T-helper 1 cell treated with Interleukin-12 subunit alpha and Interleukin-12 subunit beta and Interleukin-4 antibody, amounts not matched to agents 30 ng/mL and 1 ng/mL, for 36 hours (primary cell): ENCODE measurements around the gene AADACL4. TPM values are rescaled to one million over a fixed set of nuclear protein-coding genes. Genes with fewer than 3 reads are reported as not detected.

Experiments
- intact Hi-C: fragments of 100-400 bp; cut with micrococcal nuclease; formaldehyde crosslinking; loops from one replicate; pipeline ENCODE4 v1.15.1; 2024
- total RNA-seq: library from RNA; stranded (reverse); gene quantifications from 2 replicates; pipeline ENCODE4 v1.2.3, GENCODE V29; 2022

Gene AADACL4
- not detected in 2 replicates for total RNA-seq

- intact Hi-C loops = no loop called here
Observed at GRCh38 chr1:12643785-12644184, at the start of gene AADACL4. Gene AADACL4 (plus strand): TSS chr1:12644085. CDS start chr1:12644547, 462 bp downstream.

GRCh38 chr1:12594490-12594889, 49.4 kb upstream of the AADACL4 start:
- intact Hi-C loops = no loop called here

- intact Hi-C loops = no loop called here
Observed at GRCh38 chr1:12594966-12595756, 48.7 kb upstream of the AADACL4 start.

GRCh38 chr1:12595757-12596006, 48.2 kb upstream of the AADACL4 start:
- intact Hi-C loops = no loop called here

- intact Hi-C loops = no loop called here
Observed at GRCh38 chr1:12596007-12596821, 47.7 kb upstream of the AADACL4 start.

GRCh38 chr1:12597792-12598191, 46.1 kb upstream of the AADACL4 start:
- intact Hi-C loops = no loop called here

GRCh38 chr1:12598974-12599373, 44.9 kb upstream of the AADACL4 start:
- intact Hi-C loops = no loop called here

GRCh38 chr1:12599657-12600056, 44.2 kb upstream of the AADACL4 start:
- intact Hi-C loops = no loop called here

- intact Hi-C loops = no loop called here
Observed at GRCh38 chr1:12600335-12600734, 43.5 kb upstream of the AADACL4 start.

GRCh38 chr1:12600880-12601633, 42.8 kb upstream of the AADACL4 start:
- intact Hi-C loops = loop anchor here (1.0 kb wide), 1 partner anchor 18 kb away; no protein-coding TSS in a partner anchor

- intact Hi-C loops = loop anchor here (1.0 kb wide), 1 partner anchor 17 kb away; no protein-coding TSS in a partner anchor
Observed at GRCh38 chr1:12601700-12602658, 41.9 kb upstream of the AADACL4 start.

- intact Hi-C loops = no loop called here
Observed at GRCh38 chr1:12602659-12603024, 41.2 kb upstream of the AADACL4 start.

- intact Hi-C loops = no loop called here
Observed at GRCh38 chr1:12603224-12603623, 40.7 kb upstream of the AADACL4 start.

- intact Hi-C loops = loop anchor here (1.0 kb wide), 1 partner anchor 170 kb away; no protein-coding TSS in a partner anchor
Observed at GRCh38 chr1:12604114-12604874, 39.6 kb upstream of the AADACL4 start.

- intact Hi-C loops = loop anchor here (1.0 kb wide), 1 partner anchor 171 kb away; no protein-coding TSS in a partner anchor
Observed at GRCh38 chr1:12604986-12605385, 38.9 kb upstream of the AADACL4 start.

- intact Hi-C loops = no loop called here
Observed at GRCh38 chr1:12607263-12607662, 36.6 kb upstream of the AADACL4 start.

GRCh38 chr1:12608311-12608957, 35.5 kb upstream of the AADACL4 start:
- intact Hi-C loops = no loop called here

GRCh38 chr1:12609469-12610003, 34.3 kb upstream of the AADACL4 start:
- intact Hi-C loops = loop anchor here (10.0 kb wide), 1 partner anchor 705 kb away; no protein-coding TSS in a partner anchor
